ENCODE data around the gene TRIM31. TPM values are rescaled to one million over a fixed set of nuclear protein-coding genes. Genes with fewer than 3 reads are reported as not detected.

The TRIM31 gene
- total and polyA plus RNA-seq, 2 donors (not counting 3 experiments of a cell fraction or from before 2014, with no cell fraction given): not detected

DNA sequence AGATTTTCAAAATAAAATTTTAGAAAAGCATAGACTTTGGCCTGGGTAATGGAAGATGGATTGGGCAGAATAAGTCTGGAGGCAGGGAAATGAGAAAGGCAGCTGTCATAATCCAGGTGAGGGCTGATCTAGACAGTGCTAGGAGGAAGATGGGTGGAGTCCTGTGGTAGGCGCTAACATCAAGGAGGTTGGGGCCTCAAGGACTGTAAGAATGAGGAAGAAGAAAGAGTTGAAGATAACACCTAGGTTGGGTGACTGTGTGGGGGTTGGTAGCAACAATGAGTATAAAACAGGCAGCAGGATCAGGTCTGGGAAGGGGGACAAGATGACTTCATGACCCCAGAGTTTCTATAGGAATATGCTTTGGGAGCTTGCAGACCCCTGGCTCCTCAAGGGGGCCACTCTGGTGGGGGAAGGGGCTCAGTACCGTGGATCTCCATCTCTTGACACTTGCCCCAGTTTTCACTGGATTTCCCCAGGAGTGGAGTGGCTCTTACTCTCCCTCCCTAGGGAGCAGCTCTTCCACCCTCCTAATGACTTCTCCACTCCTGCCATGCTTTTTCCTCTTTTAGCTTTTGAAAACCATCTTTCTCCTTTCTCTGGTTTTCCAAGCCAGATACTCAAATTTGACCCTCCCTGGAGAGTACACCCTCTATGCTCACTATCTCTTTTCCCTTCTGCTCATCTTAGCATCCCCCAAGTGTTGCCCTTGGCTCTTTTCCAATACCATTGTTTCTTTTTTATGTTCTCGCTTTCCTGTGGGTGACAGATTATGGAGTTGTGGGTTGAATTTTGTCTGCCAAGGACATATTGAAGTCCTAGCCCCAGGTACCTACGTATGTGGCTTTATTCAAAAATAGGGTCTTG is 14.8 kb downstream of the TRIM31 start:
- ChIA-PET CTCF (interaction anchor here (1.9 kb wide), 1 partner anchor 33 kb away, joined by 5 read pairs; no protein-coding TSS in a partner anchor), POLR2A (no interaction called here)
- dilution Hi-C loops (cut with MboI; ENCODE audit: extremely low pct_ligation_motif_present, low sequenced_read_pairs): no loop called here

More for the DNA sequence above, 14.8 kb downstream of the TRIM31 start:
- intact Hi-C loops (cut with micrococcal nuclease): no loop called here
- Histone ChIP-seq H3K27me3 (ENCODE audit: control insufficient read depth in 2 of 2, insufficient read depth in 2 of 2, low read length in 2 of 2) (peaks cover 31 to 48% of the 10 kb centered on the region in 2 experiments), H3K27ac (ENCODE audit: insufficient read depth, low read depth, low read length) (no peak overlapping the region), H3K9ac (replicated peaks; ENCODE audit: extremely low read depth, insufficient read depth, low read length) (no peak overlapping the region), H3K9me1 (replicated peaks; ENCODE audit: control insufficient read depth, extremely low read depth, insufficient read depth, low read length) (no peaks in the 10 kb centered on the region), H4K20me1 (replicated peaks; ENCODE audit: control insufficient read depth, extremely low read depth, insufficient read depth, low read length) (no peaks in the 10 kb centered on the region), H3K9me3 (replicated peaks; ENCODE audit: control insufficient read depth, insufficient read depth, low read length) (no peaks in the 10 kb centered on the region), H3K4me2 (ENCODE audit: insufficient read depth, low read length) (no peak overlapping the region), H3K79me2 (ENCODE audit: control insufficient read depth, insufficient read depth, low read length) (no peaks in the 10 kb centered on the region), H3K4me3 (replicated peaks in 1 of 3; ENCODE audit: insufficient read depth in 1 of 3, low read depth in 1 of 3, low read length in 3 of 3) (no peak overlapping the region), H3K36me3 (ENCODE audit: control insufficient read depth in 2 of 2, extremely low read depth in 1 of 2, insufficient read depth in 2 of 2, low read length in 2 of 2) (no peaks in the 10 kb centered on the region), H3K4me1 (ENCODE audit: control insufficient read depth, extremely low read depth, insufficient read depth, low read length) (peaks cover 13% of the 10 kb centered on the region), H2AFZ (ENCODE audit: low read depth, low read length) (no peak overlapping the region)
- no peak for FAIRE-seq
- no peak for DNase-seq (ENCODE audit: low read depth, low spot score)
- no peak for TF ChIP-seq POLR2AphosphoS5 (IDR thresholded peaks at IDR 0.05; ENCODE audit: insufficient read depth, low read depth, low read length)
- no peak for TF ChIP-seq EZH2 (IDR thresholded peaks at IDR 0.05; ENCODE audit: borderline replicate concordance, low read depth, low read length, severe bottlenecking)
- TF ChIP-seq POLR2A (IDR thresholded peaks at IDR 0.05; ENCODE audit: low read depth, low read length): no peak
- TF ChIP-seq, protein P1, sequence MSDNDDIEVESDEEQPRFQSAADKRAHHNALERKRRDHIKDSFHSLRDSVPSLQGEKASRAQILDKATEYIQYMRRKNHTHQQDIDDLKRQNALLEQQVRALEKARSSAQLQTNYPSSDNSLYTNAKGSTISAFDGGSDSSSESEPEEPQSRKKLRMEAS (IDR thresholded peaks at IDR 0.05; ENCODE audit: insufficient read depth, insufficient read length): no peak
- TF ChIP-seq, protein P2, sequence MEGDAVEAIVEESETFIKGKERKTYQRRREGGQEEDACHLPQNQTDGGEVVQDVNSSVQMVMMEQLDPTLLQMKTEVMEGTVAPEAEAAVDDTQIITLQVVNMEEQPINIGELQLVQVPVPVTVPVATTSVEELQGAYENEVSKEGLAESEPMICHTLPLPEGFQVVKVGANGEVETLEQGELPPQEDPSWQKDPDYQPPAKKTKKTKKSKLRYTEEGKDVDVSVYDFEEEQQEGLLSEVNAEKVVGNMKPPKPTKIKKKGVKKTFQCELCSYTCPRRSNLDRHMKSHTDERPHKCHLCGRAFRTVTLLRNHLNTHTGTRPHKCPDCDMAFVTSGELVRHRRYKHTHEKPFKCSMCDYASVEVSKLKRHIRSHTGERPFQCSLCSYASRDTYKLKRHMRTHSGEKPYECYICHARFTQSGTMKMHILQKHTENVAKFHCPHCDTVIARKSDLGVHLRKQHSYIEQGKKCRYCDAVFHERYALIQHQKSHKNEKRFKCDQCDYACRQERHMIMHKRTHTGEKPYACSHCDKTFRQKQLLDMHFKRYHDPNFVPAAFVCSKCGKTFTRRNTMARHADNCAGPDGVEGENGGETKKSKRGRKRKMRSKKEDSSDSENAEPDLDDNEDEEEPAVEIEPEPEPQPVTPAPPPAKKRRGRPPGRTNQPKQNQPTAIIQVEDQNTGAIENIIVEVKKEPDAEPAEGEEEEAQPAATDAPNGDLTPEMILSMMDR (IDR thresholded peaks at IDR 0.05; ENCODE audit: extremely low read depth in 1 of 2, insufficient read depth in 1 of 2, low read depth in 1 of 2, low read length in 2 of 2): no peak
- TF ChIP-seq GATA2 (IDR thresholded peaks at IDR 0.05; ENCODE audit: insufficient read depth, insufficient read length, low read depth, low read length): no peak
- TF ChIP-seq MYC (IDR thresholded peaks at IDR 0.05; ENCODE audit: low read depth, low read length): no peak
- no peak for TF ChIP-seq JUN (IDR thresholded peaks at IDR 0.05; ENCODE audit: borderline replicate concordance, insufficient read depth, insufficient read length, low read depth)
- no peak for TF ChIP-seq FOS (IDR thresholded peaks at IDR 0.05; ENCODE audit: borderline replicate concordance, insufficient read depth, low read length)
- no TSS peak for BruUV-seq (replicated peaks)

Data from endothelial cell of umbilical vein (primary cell).